GM12801 (cell line): ENCODE results near the gene OR10H3.

Source experiments
- TF ChIP-seq, protein P1 (sequence below): IDR thresholded peaks from one replicate; pipeline ENCODE4 v1.5.1; 2011; ENCODE audit warnings: control low read depth; ENCODE audit not compliant: insufficient read length; ENCODE audit errors: extremely low read depth

Gene OR10H3

DNA sequence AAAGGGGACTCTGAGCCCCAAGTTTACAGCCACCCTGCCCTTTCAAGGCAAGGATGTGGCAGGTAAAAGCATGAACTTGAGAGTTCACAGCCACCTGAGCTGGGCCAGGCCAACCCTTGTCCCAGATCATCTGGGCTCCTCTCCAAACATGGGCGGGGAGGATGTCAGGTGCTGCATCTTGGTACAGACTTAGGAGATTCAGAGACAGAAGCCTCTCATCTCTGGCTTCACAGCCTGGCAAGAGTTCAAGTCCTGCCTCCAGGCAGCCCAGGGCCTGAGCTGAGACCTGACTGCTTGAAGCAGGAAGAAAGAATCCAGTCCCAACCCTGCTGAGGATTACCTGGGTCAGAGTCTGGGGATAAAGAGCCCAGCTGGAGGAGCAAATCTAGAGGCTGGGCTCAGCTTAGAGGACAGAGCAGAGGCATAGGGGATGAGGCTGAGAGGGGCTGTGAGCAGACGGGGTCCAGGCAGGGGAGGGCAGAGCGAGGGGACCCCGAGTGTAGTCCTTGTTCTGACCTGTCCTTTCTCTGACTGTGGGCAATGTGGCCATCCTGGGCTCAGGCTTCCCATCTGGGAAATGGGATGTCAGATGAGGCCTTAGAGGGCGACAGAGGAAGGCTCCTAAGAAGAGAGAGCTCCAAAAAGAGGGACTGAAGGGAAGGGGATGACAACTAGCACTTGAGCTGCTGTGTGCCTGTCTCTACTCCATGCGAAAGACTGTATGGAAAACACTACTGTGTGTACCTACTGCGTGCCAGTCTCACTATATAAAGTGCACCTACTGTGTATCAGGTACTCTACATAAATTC, 43.0 kb downstream of the OR10H3 start:
- TF ChIP-seq, protein P1, sequence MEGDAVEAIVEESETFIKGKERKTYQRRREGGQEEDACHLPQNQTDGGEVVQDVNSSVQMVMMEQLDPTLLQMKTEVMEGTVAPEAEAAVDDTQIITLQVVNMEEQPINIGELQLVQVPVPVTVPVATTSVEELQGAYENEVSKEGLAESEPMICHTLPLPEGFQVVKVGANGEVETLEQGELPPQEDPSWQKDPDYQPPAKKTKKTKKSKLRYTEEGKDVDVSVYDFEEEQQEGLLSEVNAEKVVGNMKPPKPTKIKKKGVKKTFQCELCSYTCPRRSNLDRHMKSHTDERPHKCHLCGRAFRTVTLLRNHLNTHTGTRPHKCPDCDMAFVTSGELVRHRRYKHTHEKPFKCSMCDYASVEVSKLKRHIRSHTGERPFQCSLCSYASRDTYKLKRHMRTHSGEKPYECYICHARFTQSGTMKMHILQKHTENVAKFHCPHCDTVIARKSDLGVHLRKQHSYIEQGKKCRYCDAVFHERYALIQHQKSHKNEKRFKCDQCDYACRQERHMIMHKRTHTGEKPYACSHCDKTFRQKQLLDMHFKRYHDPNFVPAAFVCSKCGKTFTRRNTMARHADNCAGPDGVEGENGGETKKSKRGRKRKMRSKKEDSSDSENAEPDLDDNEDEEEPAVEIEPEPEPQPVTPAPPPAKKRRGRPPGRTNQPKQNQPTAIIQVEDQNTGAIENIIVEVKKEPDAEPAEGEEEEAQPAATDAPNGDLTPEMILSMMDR: no peak

DNA sequence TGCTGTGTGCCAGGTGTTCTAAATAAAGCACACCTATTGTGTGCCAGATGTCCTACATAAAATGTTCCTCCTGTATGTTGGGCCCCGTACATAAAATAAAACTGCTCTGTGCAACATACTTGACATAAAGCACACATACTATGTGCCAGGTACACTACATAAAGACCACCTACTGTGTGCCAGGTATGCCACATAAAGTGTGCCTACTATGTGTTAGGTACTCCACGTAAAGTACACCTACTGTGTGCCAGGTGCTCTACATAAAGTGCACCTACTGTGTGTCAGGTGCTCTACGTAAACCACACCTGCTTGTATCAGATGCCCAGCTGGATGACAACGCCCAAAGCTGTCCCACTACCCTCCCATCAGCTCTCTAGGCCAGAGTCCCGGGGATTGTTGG, 43.9 kb downstream of the OR10H3 start:
- TF ChIP-seq, protein P1: no peak

DNA sequence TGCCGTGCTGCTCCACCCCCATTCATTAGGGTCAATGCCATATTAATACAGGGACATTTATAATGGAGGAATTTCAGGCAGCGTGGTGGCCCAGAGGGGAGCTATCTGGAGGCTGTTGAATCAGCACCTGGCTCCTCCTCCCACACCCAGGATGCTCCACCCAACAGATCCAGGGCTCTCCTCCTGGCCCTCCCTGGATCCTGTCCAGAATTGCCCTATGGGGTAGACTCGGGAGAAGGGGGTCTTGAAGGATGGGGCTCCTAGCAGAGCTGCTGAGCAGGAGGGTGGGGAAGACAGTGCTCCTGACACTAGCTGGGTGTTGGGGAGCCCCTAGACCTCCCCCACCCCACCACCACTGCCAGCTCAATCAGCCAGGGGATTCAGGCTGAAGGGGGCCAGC, 44.4 kb downstream of the OR10H3 start:
- TF ChIP-seq, protein P1: no peak

- TF ChIP-seq, protein P1: no peak
These were observed 49.9 kb downstream of the OR10H3 start, which contains the start of gene OR10H5 for GRCh38 chr19:15787611-15788155. TSS of gene OR10H5 (plus strand) at chr19:15787661. CDS start at chr19:15794049, 6,388 bp downstream.

- TF ChIP-seq, protein P1: no peak
These were observed 50.9 kb downstream of the OR10H3 start for GRCh38 chr19:15788594-15789270.

DNA sequence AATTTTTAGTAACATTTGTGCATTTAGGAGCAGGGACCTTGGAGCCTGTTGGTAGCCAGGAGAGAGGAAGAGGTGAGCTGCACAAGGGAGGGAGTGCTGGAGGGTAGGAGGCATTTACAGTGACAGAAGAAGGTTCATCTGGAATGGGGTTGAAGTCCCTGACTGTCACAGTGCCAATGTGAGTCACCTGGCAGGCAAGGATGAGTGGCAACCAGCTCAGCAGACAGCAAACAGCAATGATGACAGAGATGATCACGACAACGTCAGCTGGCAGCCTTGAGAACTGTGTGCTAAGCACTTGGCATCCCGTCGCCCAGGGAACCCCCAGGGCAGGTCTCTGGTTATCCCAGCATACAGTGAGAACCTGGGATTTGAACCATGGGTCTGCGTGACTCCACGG, 52.3 kb downstream of the OR10H3 start:
- TF ChIP-seq, protein P1: no peak
